SK-N-SH (cell line): ENCODE results near the gene FAP. TPM values are rescaled to one million over a fixed set of nuclear protein-coding genes. Genes with fewer than 3 reads are reported as not detected.

ENCODE experiments used
- CTCF ChIA-PET: fragments of 300-600, 350-600 bp; formaldehyde crosslinking; extraction: SDS; loops from one replicate; lab custom pipeline; 2021; lab: Yijun Ruan, JAX
- POLR2A ChIA-PET: fragments of 350-600 bp; sonication (Branson Sonifier 250); formaldehyde crosslinking; extraction: SDS; loops from one replicate; lab custom pipeline; 2020; ENCODE audit warnings: antibody characterized with exemption, inconsistent platforms; lab: Yijun Ruan, JAX
- DNase-seq: peaks from one replicate; pipeline ENCODE4 v3.0.0; 2012
- H2AFZ ChIP-seq: fragments of 200-600 bp; sonication (generic); 2 replicates; pipeline ENCODE4 v1.8.1; 2016; ENCODE audit warnings: antibody characterized with exemption, mild to moderate bottlenecking, low read depth
- H3F3A ChIP-seq: fragments of 200-600 bp; sonication (generic); replicated peaks from 2 replicates; pipeline ENCODE3; 2016; ENCODE audit warnings: antibody characterized with exemption, mild to moderate bottlenecking; ENCODE audit not compliant: insufficient read depth
- H3K27ac ChIP-seq, 2 experiments: fragments of 200-500 bp in 1 of 2; fragments of 200-600 bp in 1 of 2; sonication (Bioruptor generic) in 1 of 2; sonication (generic), shearing (Covaris generic) in 1 of 2; 2 replicates each; pipeline versions ENCODE4 v1.5.1 to v1.6.1; 2014 to 2016; ENCODE audit warnings: low read depth in 2 of 2, inconsistent platforms in 1 of 2, low read length in 1 of 2, mild to moderate bottlenecking in 1 of 2, mixed read lengths in 1 of 2
- H3K27me3 ChIP-seq: fragments of 200-600 bp; sonication (generic), shearing (Covaris generic); 2 replicates; pipeline ENCODE4 v1.6.1; 2016; ENCODE audit warnings: mixed run types; ENCODE audit not compliant: insufficient read depth
- H3K36me3 ChIP-seq, 2 experiments: fragments of 200-500 bp in 1 of 2; fragments of 200-600 bp in 1 of 2; sonication (Bioruptor generic) in 1 of 2; sonication (generic) in 1 of 2; replicated peaks in 1 of 2; 2 replicates each; pipeline versions ENCODE3 to v1.5.1; 2014 to 2016; ENCODE audit warnings: low read length in 1 of 2, mild to moderate bottlenecking in 1 of 2; ENCODE audit not compliant: insufficient read depth in 2 of 2, control insufficient read depth in 1 of 2
- H3K4me1 ChIP-seq, 2 experiments: fragments of 200-500 bp in 1 of 2; fragments of 200-600 bp in 1 of 2; sonication (Bioruptor generic) in 1 of 2; sonication (generic), shearing (Covaris generic) in 1 of 2; 2 replicates each; pipeline versions ENCODE4 v1.5.1 to v1.6.1; 2014 to 2016; ENCODE audit warnings: low read depth in 1 of 2, low read length in 1 of 2, mixed run types in 1 of 2; ENCODE audit not compliant: insufficient read depth in 2 of 2, control insufficient read depth in 1 of 2
- H3K4me2 ChIP-seq: fragments of 200-600 bp; sonication (generic), shearing (Covaris generic); 2 replicates; pipeline ENCODE4 v1.6.1; 2017; ENCODE audit warnings: mixed run types
- H3K4me3 ChIP-seq, 2 experiments: fragments of 200-500 bp in 1 of 2; fragments of 200-600 bp in 1 of 2; sonication (Bioruptor generic) in 1 of 2; sonication (generic), shearing (Covaris generic) in 1 of 2; 2 replicates each; pipeline versions ENCODE4 v1.5.1 to v1.8.1; 2014 to 2016; ENCODE audit warnings: low read depth in 2 of 2, inconsistent platforms in 1 of 2, low read length in 1 of 2, mild to moderate bottlenecking in 1 of 2, mixed read lengths in 1 of 2, moderate library complexity in 1 of 2
- H3K79me2 ChIP-seq: fragments of 200-600 bp; sonication (generic); 2 replicates; pipeline ENCODE4 v1.8.1; 2017; ENCODE audit warnings: mild to moderate bottlenecking; ENCODE audit not compliant: insufficient read depth
- H3K9ac ChIP-seq: fragments of 200-600 bp; sonication (generic); 2 replicates; pipeline ENCODE4 v1.6.1; 2017; ENCODE audit warnings: mixed run types
- H3K9me2 ChIP-seq: fragments of 200-600 bp; sonication (generic); 2 replicates; pipeline ENCODE4 v1.6.1; 2017; ENCODE audit warnings: mixed run types
- H3K9me3 ChIP-seq: fragments of 200-600 bp; sonication (generic); 2 replicates; pipeline ENCODE4 v1.6.1; 2017; ENCODE audit warnings: mixed run types, mild to moderate bottlenecking, moderate library complexity
- H4K20me1 ChIP-seq: fragments of 200-600 bp; sonication (generic); 2 replicates; pipeline ENCODE4 v1.6.1; 2017; ENCODE audit warnings: mild to moderate bottlenecking, mixed run types; ENCODE audit not compliant: insufficient read depth
- ELF1 ChIP-seq: IDR thresholded peaks from 2 replicates; pipeline ENCODE4 v1.4.0; 2012
- EP300 ChIP-seq, 2 experiments: IDR thresholded peaks; 2 replicates each; pipeline versions ENCODE4 v1.4.0 to v1.6.1; 2012; ENCODE audit warnings: borderline replicate concordance in 1 of 2, low read depth in 1 of 2, low read length in 1 of 2
- GABPA ChIP-seq: IDR thresholded peaks from 2 replicates; pipeline ENCODE4 v1.4.0; 2012; ENCODE audit warnings: low read depth, mild to moderate bottlenecking
- MXI1 ChIP-seq: IDR thresholded peaks from 2 replicates; pipeline ENCODE4 v1.6.1; 2012; ENCODE audit warnings: mild to moderate bottlenecking, low read depth, low read length, improper control_type of control experiment
- RAD21 ChIP-seq: IDR thresholded peaks from 2 replicates; pipeline ENCODE4 v1.6.1; 2012; ENCODE audit warnings: mild to moderate bottlenecking, low read length
- TAF1 ChIP-seq: IDR thresholded peaks from 2 replicates; pipeline ENCODE4 v1.6.1; 2012; ENCODE audit warnings: low read depth, mild to moderate bottlenecking, low read length, moderate library complexity, borderline replicate concordance
- YY1 ChIP-seq: IDR thresholded peaks from 2 replicates; pipeline ENCODE4 v1.4.0; 2012; ENCODE audit warnings: low read depth, mild to moderate bottlenecking
- ZBTB33 ChIP-seq: IDR thresholded peaks from 2 replicates; pipeline ENCODE4 v1.4.0; 2012; ENCODE audit warnings: low read depth, borderline replicate concordance
- WGBS: methylation state at CpG from one replicate; pipeline ENCODE4 v1.1.6; 2017; ENCODE audit warnings: low lambda C conversion rate; 5-methylcytosine and 5-hydroxymethylcytosine counted together
- polyA plus RNA-seq, 3 experiments: library from polyadenylated mRNA; depleted of rRNA; stranded (reverse); fragments of >200 nt; gene quantifications; 2 replicates each; pipeline ENCODE4 v1.2.3, GENCODE V29; 2012
- TF ChIP-seq, protein P1 (sequence below): fragments of 150-350 bp; IDR thresholded peaks from 2 replicates; pipeline ENCODE4 v1.6.1; 2017; ENCODE audit warnings: antibody characterized with exemption, low read length, low read depth, borderline replicate concordance
- TF ChIP-seq, protein P2 (sequence below): IDR thresholded peaks from 2 replicates; pipeline ENCODE4 v1.4.0; 2012; ENCODE audit warnings: low read depth

The FAP gene
- polyA plus RNA-seq, 1 of the 3 experiments (the other 2 are of a cell fraction), result 36.9 TPM

DNA sequence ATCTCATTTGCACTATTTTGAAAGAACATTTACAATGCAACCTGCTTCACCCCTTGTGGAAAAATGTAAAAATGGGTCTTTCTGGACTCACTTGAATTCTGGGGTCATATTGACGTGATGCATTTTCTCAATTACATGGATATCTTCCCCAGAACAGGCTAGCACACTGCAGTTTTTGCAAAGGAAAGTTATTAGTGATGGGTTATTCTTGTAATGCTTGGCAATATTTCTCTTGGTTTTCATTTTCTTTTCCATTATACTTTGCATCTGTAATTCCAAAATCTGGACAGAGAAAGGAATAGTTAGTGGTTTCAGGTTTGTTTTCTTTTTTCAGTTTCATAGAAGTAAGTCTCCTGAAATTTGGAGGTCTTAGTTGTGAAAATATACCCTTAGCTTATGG, 24.8 kb upstream of the FAP start:
- Histone ChIP-seq H3K9me3 (no peaks in the 10 kb centered on the region), H3K79me2 (no peaks in the 10 kb centered on the region), H4K20me1 (no peaks in the 10 kb centered on the region), H3K36me3 (no peaks in the 10 kb centered on the region), H2AFZ (no peak overlapping the region), H3K4me3 (no peak overlapping the region), H3K4me1 (no peaks in the 10 kb centered on the region), H3K9me2 (no peaks in the 10 kb centered on the region), H3K9ac (no peak overlapping the region), H3K27ac (no peak overlapping the region), H3K4me2 (no peak overlapping the region), H3K27me3 (no peaks in the 10 kb centered on the region), H3F3A (no peaks in the 10 kb centered on the region)
- WGBS, result 71% methylated on average over 1 of the region's 1 CpG
- CTCF ChIA-PET, result interaction anchor here (0.6 kb wide), 1 partner anchor 16 kb away, joined by 3 read pairs; no protein-coding TSS in a partner anchor
- POLR2A ChIA-PET, result no interaction called here
- DNase-seq, result no peak
- TF ChIP-seq RAD21 (no peak), MXI1 (no peak), ZBTB33 (no peak), EP300 (IDR thresholded peaks at IDR 0.05; ENCODE audit: borderline replicate concordance in 1 of 2, low read depth in 1 of 2, low read length in 1 of 2) (no peak), GABPA (no peak)
- TF ChIP-seq, protein P1, sequence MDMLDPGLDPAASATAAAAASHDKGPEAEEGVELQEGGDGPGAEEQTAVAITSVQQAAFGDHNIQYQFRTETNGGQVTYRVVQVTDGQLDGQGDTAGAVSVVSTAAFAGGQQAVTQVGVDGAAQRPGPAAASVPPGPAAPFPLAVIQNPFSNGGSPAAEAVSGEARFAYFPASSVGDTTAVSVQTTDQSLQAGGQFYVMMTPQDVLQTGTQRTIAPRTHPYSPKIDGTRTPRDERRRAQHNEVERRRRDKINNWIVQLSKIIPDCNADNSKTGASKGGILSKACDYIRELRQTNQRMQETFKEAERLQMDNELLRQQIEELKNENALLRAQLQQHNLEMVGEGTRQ, result no peak

DNA sequence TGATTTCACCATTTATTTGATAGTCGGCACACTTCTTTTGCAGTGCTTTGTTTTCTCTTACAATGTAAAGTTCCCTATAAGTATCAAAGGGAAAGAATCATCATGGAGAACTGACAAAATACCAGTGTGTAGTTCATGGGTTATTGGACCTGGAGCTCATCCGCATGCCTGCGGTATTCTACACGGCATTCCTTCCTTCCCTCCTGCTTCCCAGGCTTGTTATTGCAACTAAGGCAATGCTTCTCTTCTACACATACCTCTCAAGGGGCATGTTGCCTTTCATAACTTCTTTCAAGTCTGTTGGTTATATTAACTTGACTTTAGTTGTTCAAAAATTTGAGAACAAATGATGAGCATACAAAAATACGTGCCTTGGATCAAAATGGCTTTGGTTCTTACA, 24.3 kb upstream of the FAP start:
- Histone ChIP-seq H2AFZ (no peak overlapping the region), H3K36me3 (no peaks in the 10 kb centered on the region), H3K27me3 (no peaks in the 10 kb centered on the region), H3K4me1 (no peaks in the 10 kb centered on the region), H3K27ac (no peak overlapping the region), H3K79me2 (no peaks in the 10 kb centered on the region), H3K9ac (no peak overlapping the region), H3F3A (no peaks in the 10 kb centered on the region), H3K4me3 (no peak overlapping the region), H3K4me2 (no peak overlapping the region), H3K9me2 (no peaks in the 10 kb centered on the region), H3K9me3 (no peaks in the 10 kb centered on the region), H4K20me1 (no peaks in the 10 kb centered on the region)
- DNase-seq, result no peak
- 88% methylated on average over 5 of the region's 5 CpGs for WGBS
- CTCF ChIA-PET, result interaction anchor here (0.6 kb wide), 1 partner anchor 15 kb away, joined by 3 read pairs; no protein-coding TSS in a partner anchor
- POLR2A ChIA-PET, result no interaction called here
- TF ChIP-seq EP300 (IDR thresholded peaks at IDR 0.05; ENCODE audit: borderline replicate concordance in 1 of 2, low read depth in 1 of 2, low read length in 1 of 2) (no peak), YY1 (no peak), TAF1 (no peak), ELF1 (no peak), MXI1 (no peak)
- TF ChIP-seq, protein P2, sequence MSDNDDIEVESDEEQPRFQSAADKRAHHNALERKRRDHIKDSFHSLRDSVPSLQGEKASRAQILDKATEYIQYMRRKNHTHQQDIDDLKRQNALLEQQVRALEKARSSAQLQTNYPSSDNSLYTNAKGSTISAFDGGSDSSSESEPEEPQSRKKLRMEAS, result no peak
